ENCODE measurements around the gene NBEAL2. TPM values are rescaled to one million over a fixed set of nuclear protein-coding genes. Genes with fewer than 3 reads are reported as not detected.

Gene NBEAL2
- total and polyA plus RNA-seq, 2 of the 4 experiments (the other 2 are of a cell fraction): 2.2 to 12.5 TPM

DNA sequence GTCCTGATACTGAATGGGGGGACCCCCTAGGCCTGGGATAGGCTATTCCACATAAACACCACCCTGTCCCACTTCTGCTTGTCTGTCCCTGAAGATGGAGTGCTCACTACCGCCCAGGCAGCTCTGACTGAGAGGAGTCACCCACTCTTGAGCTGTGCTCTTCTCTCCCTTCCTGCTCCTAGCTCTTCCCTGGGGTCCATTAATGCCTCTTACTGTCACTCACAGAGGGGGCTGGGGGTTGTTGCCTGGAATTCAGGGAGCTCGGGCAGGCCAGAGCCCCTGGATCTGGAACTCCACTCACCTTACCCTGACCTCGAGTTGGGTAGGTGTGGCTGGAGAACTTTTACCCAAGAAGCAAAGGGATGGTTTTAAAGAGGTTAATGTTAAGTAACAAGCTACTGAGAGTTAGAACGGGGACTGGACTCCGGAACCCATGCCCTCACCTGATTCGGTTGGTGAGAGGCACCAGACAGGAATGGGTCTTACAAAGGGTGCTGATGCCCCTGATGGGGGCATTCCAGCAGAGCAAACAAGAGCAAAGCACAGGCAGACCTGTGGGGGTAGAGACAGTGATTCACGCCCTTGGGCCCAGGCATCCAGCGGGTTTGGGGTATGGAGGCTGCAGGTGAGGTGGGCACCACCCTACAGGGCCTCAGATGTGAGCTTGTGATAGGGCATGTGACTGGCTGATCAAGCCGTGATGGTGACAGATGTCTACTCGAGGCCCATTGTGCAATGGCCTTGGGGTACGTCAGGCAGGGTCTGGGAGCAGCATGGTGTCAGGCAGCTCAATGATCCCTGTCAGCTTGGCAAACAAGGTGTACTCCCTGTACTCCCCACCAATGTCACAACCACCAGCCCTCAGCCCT lies 5.4 kb downstream of the NBEAL2 start:
- H3K23ac ChIP-seq (ENCODE audit: low read depth, low read length): no peak overlapping the region
- CTCF ChIA-PET: no interaction called here
- no peak overlapping the region for H3K4ac ChIP-seq (ENCODE audit: low read depth, low read length)
- H2BK120ac ChIP-seq (ENCODE audit: low read depth, low read length): no peak overlapping the region
- 91% methylated on average over 6 of the region's 11 CpGs; no CpG with 5 or more reads in 1 of the 2 experiments for WGBS, 2 experiments (ENCODE audit: extremely low coverage in 2 of 2, insufficient read length in 1 of 2)
- peaks cover 3% of the 10 kb centered on the region for H3K4me1 ChIP-seq (ENCODE audit: control insufficient read depth, insufficient read depth, low read length)
- ATAC-seq (ENCODE audit: low read depth): no peak
- H3K27me3 ChIP-seq (ENCODE audit: control insufficient read depth, insufficient read depth, low read length): no peaks in the 10 kb centered on the region
- no peak overlapping the region for H2BK20ac ChIP-seq (ENCODE audit: low read depth, low read length)
- 0 out of 4 replicates have a peak, but pooled peaks cover 0 to 8% of the 10 kb centered on the region in 2 experiments for H3K79me1 ChIP-seq (ENCODE audit: low read depth in 1 of 2, low read length in 2 of 2)
- H3K9me1 ChIP-seq (ENCODE audit: insufficient read depth, low read length): peaks cover 5% of the 10 kb centered on the region
- H3K27ac ChIP-seq (ENCODE audit: insufficient read depth, low read length): no peak overlapping the region
- no peak overlapping the region for H3K18ac ChIP-seq (ENCODE audit: low read depth, low read length)
- no peak overlapping the region for H3K14ac ChIP-seq (replicated peaks; ENCODE audit: low read depth, low read length)
- dilution Hi-C loops (cut with HindIII; ENCODE audit: low sequenced_read_pairs, unreplicated experiment) (no loop called here), in situ Hi-C loops (cut with MboI; ENCODE audit: low sequenced_read_pairs) (no loop called here), intact Hi-C loops (cut with micrococcal nuclease) (no loop called here)
- no peak overlapping the region for H3K56ac ChIP-seq (ENCODE audit: extremely low read depth, insufficient read depth, low read length)
- H4K91ac ChIP-seq (ENCODE audit: insufficient read depth, low read depth, low read length): no peak overlapping the region
- DNase-seq: no peak
- no peaks in the 10 kb centered on the region for H4K20me1 ChIP-seq (ENCODE audit: insufficient read depth, low read length)
- no peaks in the 10 kb centered on the region; the same call in 1 of the 2 replicates for H3K36me3 ChIP-seq (ENCODE audit: control insufficient read depth, insufficient read depth, low read length)
- H3K9me3 ChIP-seq (ENCODE audit: control insufficient read depth, insufficient read depth, low read length): no peaks in the 10 kb centered on the region
- no TSS peak for BruUV-seq (replicated peaks)
- no peak overlapping the region for H2AK9ac ChIP-seq (replicated peaks; ENCODE audit: low read depth, low read length, poor library complexity)
- H3K4me3 ChIP-seq (ENCODE audit: insufficient read depth, low read depth, low read length): no peak overlapping the region
- no peak overlapping the region for H3K9ac ChIP-seq (ENCODE audit: low read depth, low read length)
- TF ChIP-seq RFX5 (IDR thresholded peaks at IDR 0.05; ENCODE audit: low read depth, low read length): no peak
- no peak for TF ChIP-seq MAFK (IDR thresholded peaks at IDR 0.05; ENCODE audit: low read depth, low read length)
- TF ChIP-seq RAD21 (IDR thresholded peaks at IDR 0.05; ENCODE audit: low read length): no peak
- POLR2A ChIA-PET (ENCODE audit: unreplicated experiment): no interaction called here
- H4K5ac ChIP-seq (ENCODE audit: low read depth, low read length): no peak overlapping the region
- H4K8ac ChIP-seq (ENCODE audit: low read depth in 2 of 2, low read length in 2 of 2): no peak overlapping the region
- H3K4me2 ChIP-seq (ENCODE audit: low read depth, low read length): no peak overlapping the region
- H2BK15ac ChIP-seq (ENCODE audit: low read depth, low read length): no peak overlapping the region
- no peak overlapping the region for H2AK5ac ChIP-seq (ENCODE audit: low read depth, low read length)
- H2AFZ ChIP-seq (replicated peaks; ENCODE audit: low read length, poor library complexity): no peak overlapping the region
- no peak overlapping the region for H2BK5ac ChIP-seq (ENCODE audit: low read depth, low read length, poor library complexity, severe bottlenecking)
